Heart left ventricle (tissue), 16 donors: ENCODE results near the gene FRMD4B. TPM values are rescaled to one million over a fixed set of nuclear protein-coding genes. Genes with fewer than 3 reads are reported as not detected.
A peak's percentile ranks its signal among the peaks of the same experiment; 100 is the strongest.

ENCODE experiments used
- ATAC-seq, 4 donors: fragments of 200-7000 bp; cut with Tn5 transposase; one replicate each; pipeline ENCODE4 v1.9.1; 2020 to 2022; ENCODE audit warnings: moderate library complexity in 4 of 4, mild to moderate bottlenecking in 3 of 4, moderate number of reproducible peaks in 1 of 4
- DNase-seq, 5 donors: peaks; one replicate each; pipeline ENCODE4 v3.0.0-alpha.2; 2020
- H3K27ac ChIP-seq, 12 donors: fragments of 200-600 bp; sonication (generic) in 4 of 12; one replicate each; pipeline versions ENCODE4 v1.5.0 to v1.8.0; 2016 to 2022; ENCODE audit warnings: mild to moderate bottlenecking in 2 of 12
- H3K27me3 ChIP-seq, 9 donors: fragments of 200-600 bp; sonication (generic) in 2 of 9; one replicate each; pipeline versions ENCODE4 v1.5.1 to v1.8.0; 2016 to 2022; ENCODE audit warnings: mild to moderate bottlenecking in 3 of 9
- H3K36me3 ChIP-seq, 9 donors: fragments of 200-600 bp; sonication (generic) in 2 of 9; one replicate each; pipeline versions ENCODE4 v1.5.0 to v1.8.0; 2018 to 2022; ENCODE audit warnings: mild to moderate bottlenecking in 2 of 9
- H3K4me1 ChIP-seq, 12 donors: fragments of 200-600 bp; sonication (generic) in 4 of 12; one replicate each; pipeline versions ENCODE4 v1.5.0 to v1.8.0; 2016 to 2022; ENCODE audit warnings: mild to moderate bottlenecking in 3 of 12
- H3K4me3 ChIP-seq, 12 donors: fragments of 200-600 bp; sonication (generic) in 4 of 12; one replicate each; pipeline versions ENCODE4 v1.5.0 to v1.8.0; 2017 to 2022; ENCODE audit warnings: mild to moderate bottlenecking in 9 of 12, moderate library complexity in 4 of 12
- H3K9me3 ChIP-seq, 12 donors: fragments of 200-600 bp; sonication (generic) in 4 of 12; one replicate each; pipeline versions ENCODE4 v1.5.0 to v1.8.0; 2016 to 2022; ENCODE audit warnings: mild to moderate bottlenecking in 1 of 12
- CTCF ChIP-seq, 12 donors: fragments of 200-600 bp; sonication (generic) in 4 of 12; IDR thresholded peaks; one replicate each; pipeline versions ENCODE4 v1.5.0 to v1.8.0; 2018 to 2022; ENCODE audit warnings: antibody characterized with exemption in 12 of 12, mild to moderate bottlenecking in 5 of 12
- POLR2A ChIP-seq, 2 donors: fragments of 450-650 bp; IDR thresholded peaks; one replicate each; pipeline ENCODE4 v1.6.1; 2017; ENCODE audit warnings: antibody characterized with exemption in 2 of 2, mild to moderate bottlenecking in 2 of 2, moderate library complexity in 2 of 2
- WGBS, 4 donors: extraction: QIAGEN DNeasy Blood & Tissue Kit in 2 of 4; methylation state at CpG; one replicate each; pipeline versions ENCODE4 v1.1.5 to v1.1.7; 2013 to 2018; 5-methylcytosine and 5-hydroxymethylcytosine counted together
- intact Hi-C, 10 donors: fragments of 100-400 bp; cut with DNase I; formaldehyde crosslinking; loops; one replicate each; pipeline versions ENCODE4 v1.11.1 to v1.14.2; 2022
- polyA plus RNA-seq, 2 donors: library from polyadenylated mRNA; stranded (reverse); fragments of 200-250 nt; gene quantifications; one replicate each; pipeline ENCODE4 v1.2.3, GENCODE V29; 2013
- total RNA-seq, 9 donors: library from RNA; depleted of rRNA in 2 of 9; stranded (reverse); fragments of >200 nt in 2 of 9; fragmentation: NEBNext Ultra II Directional in 3 of 9; extraction: Animal tissue kit (Norgen Biotek cat#: 25700) in 3 of 9; gene quantifications; one replicate each; pipeline versions ENCODE4 v1.1.0 to v1.2.4, GENCODE V29; 2016 to 2023
- donor health status: ischemic (EF 13 %, LVEDD 7.1; RV severe dilation, severe dysfunction).
- donor health status: healthy with polysubstance abuse.
- donor health status: DM: no; HTN: yes; CAD: no.
- donor health status: DM: no; HTN: no; CAD: no.
- donor health status: ischemic (EF 25% LVEDD 6.9; RV normal size, moderate dysfunction).
- donor health status: ischemic (EF 25% LVEDD 5.7; RV mildly dilated, moderate dysfunction).
- donor health status: healthy.
- donor health status: DM: yes; HTN: yes; CAD: no.
- donor health status: ischemic (EF 35%, LVEDD 5.7; RV mildly dilated, moderate dysfunction).
- donor health status: nonischemic (EF 11% LVEDD 7.7; RV severe dilation, severe dysfunction).
- donor health status: DM: yes; HTN: yes; CAD: no.
- donor health status: PGD.
- donor health status: ischemic (EF 29% LVEDD 5.4; RV normal size, mild dysfunction).
- donor health status: nonischemic (EF 23%, LVEDD 6.1; RV moderate dilation, normal function).

Gene FRMD4B
- total and polyA plus RNA-seq, 11 donors = 3.4 to 42.8 (median 10.9) TPM

- H3K27ac ChIP-seq = no peak overlapping the region
- intact Hi-C loops = no loop called here
- H3K4me1 ChIP-seq = peaks cover 0 to 44% (median 16%) of the 10 kb centered on the region in 12 donors
- H3K4me3 ChIP-seq = no peak overlapping the region
- 84 to 94% (median 90%) methylated on average over 4 of the region's 4 CpGs for WGBS, 4 donors
- ATAC-seq (no peak), DNase-seq (no peak)
- peaks cover 0 to 10% (median 0%) of the 10 kb centered on the region in 12 donors for H3K9me3 ChIP-seq
- H3K27me3 ChIP-seq = no peaks in the 10 kb centered on the region
- H3K36me3 ChIP-seq = no peaks in the 10 kb centered on the region
- TF ChIP-seq POLR2A (IDR thresholded peaks at IDR 0.05) (no peak), CTCF (IDR thresholded peaks at IDR 0.05) (no peak)
Observed at GRCh38 chr3:69343875-69344274, 42.0 kb downstream of the FRMD4B start.

- TF ChIP-seq CTCF (IDR thresholded peaks at IDR 0.05) = no peak
- Histone ChIP-seq H3K4me3 (no peak overlapping the region), H3K9me3 (peaks cover 0 to 9% (median 0%) of the 10 kb centered on the region in 12 donors), H3K27me3 (no peaks in the 10 kb centered on the region), H3K36me3 (no peaks in the 10 kb centered on the region), H3K27ac (peak overlapping the region in 5 of 12 donors; percentile 11 to 55 (median 22)), H3K4me1 (peaks cover 0 to 47% (median 17%) of the 10 kb centered on the region in 12 donors)
- no peak for DNase-seq
- intact Hi-C loops = no loop called here
- peak in 2 of 4 donors; percentile 47 to 66 for ATAC-seq
Observed at GRCh38 chr3:69342074-69342473, 43.8 kb downstream of the FRMD4B start.

DNA sequence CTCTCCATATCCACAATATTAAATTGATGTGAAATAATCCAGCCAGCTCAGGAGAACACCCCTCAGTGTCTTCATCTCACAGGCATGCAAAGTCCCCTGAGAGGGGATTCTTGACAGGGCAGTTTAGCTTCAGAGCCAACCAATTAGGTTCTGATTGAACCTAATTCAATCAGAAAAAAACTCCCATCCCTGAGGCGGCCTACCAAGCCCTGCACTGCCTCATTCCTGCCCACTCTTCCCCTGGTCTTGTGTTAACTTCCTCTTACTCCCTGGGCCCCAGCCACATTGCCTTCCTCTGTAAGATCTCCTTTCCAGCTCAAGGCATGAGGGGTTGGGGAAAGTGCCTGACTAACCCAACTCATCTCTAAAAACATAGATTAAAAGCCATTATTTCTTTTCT is 46.1 kb downstream of the FRMD4B start:
- Histone ChIP-seq H3K4me3 (no peak overlapping the region), H3K27ac (peak overlapping the region in 5 of 12 donors; percentile 51 to 77 (median 65)), H3K27me3 (no peaks in the 10 kb centered on the region), H3K4me1 (peaks cover 0 to 55% (median 20%) of the 10 kb centered on the region in 12 donors), H3K36me3 (peaks cover 0 to 4% (median 0%) of the 10 kb centered on the region in 9 donors), H3K9me3 (peaks cover 0 to 3% (median 0%) of the 10 kb centered on the region in 12 donors)
- no peak for TF ChIP-seq CTCF (IDR thresholded peaks at IDR 0.05)
- TF ChIP-seq POLR2A (IDR thresholded peaks at IDR 0.05) = no peak
- intact Hi-C loops = loop anchor here in 3 of 10 donors (10.0 kb wide), 1 partner anchor 45 kb away; the partner anchor contains the start of gene FRMD4B (in 3 of the 3)
- peak in 4 of 5 donors; percentile 38 to 55 (median 50) for DNase-seq
- WGBS, 4 donors = 43 to 76% (median 67%) methylated on average over 1 of the region's 1 CpG
- ATAC-seq = peak in 3 of 4 donors; percentile 52 to 73 (median 66)

GRCh38 chr3:69338911-69339310 is 47.0 kb downstream of the FRMD4B start:
- Histone ChIP-seq H3K9me3 (peaks cover 0 to 3% (median 0%) of the 10 kb centered on the region in 12 donors), H3K36me3 (peaks cover 0 to 4% (median 0%) of the 10 kb centered on the region in 9 donors), H3K4me3 (no peak overlapping the region), H3K4me1 (peaks cover 0 to 57% (median 23%) of the 10 kb centered on the region in 12 donors), H3K27ac (peak overlapping the region in 6 of 12 donors; percentile 48 to 77 (median 58)), H3K27me3 (no peaks in the 10 kb centered on the region)
- DNase-seq (no peak), ATAC-seq (no peak)
- intact Hi-C loops = loop anchor here in 3 of 10 donors (10.0 kb wide), 1 partner anchor 46 kb away; the partner anchor contains the start of gene FRMD4B (in 3 of the 3)
- TF ChIP-seq POLR2A (IDR thresholded peaks at IDR 0.05) (no peak), CTCF (IDR thresholded peaks at IDR 0.05) (no peak)
- 79 to 83% (median 80%) methylated on average over 4 of the region's 4 CpGs for WGBS, 4 donors
